Osteocyte (in vitro differentiated cells): Measurements from ENCODE around the gene KLF2. TPM values are rescaled to one million over a fixed set of nuclear protein-coding genes. Genes with fewer than 3 reads are reported as not detected.
A peak's percentile ranks its signal among the peaks of the same experiment; 100 is the strongest.

ENCODE experiments used
- DNase-seq: peaks from one replicate; pipeline ENCODE4 v3.0.0; 2021; ENCODE audit warnings: mixed read lengths; ENCODE audit not compliant: unreplicated experiment; ENCODE audit errors: extremely low spot score
- H3K27ac Mint-ChIP-seq: one replicate; pipeline ENCODE4 v1.8.0; 2021; ENCODE audit warnings: mild to moderate bottlenecking, mixed read lengths; ENCODE audit not compliant: unreplicated experiment
- H3K27me3 Mint-ChIP-seq: one replicate; pipeline ENCODE4 v1.8.0; 2021; ENCODE audit warnings: mixed read lengths; ENCODE audit not compliant: unreplicated experiment
- H3K36me3 Mint-ChIP-seq: one replicate; pipeline ENCODE4 v1.8.0; 2021; ENCODE audit warnings: mixed read lengths; ENCODE audit not compliant: unreplicated experiment
- H3K4me1 Mint-ChIP-seq: one replicate; pipeline ENCODE4 v1.8.0; 2021; ENCODE audit warnings: mixed read lengths; ENCODE audit not compliant: unreplicated experiment
- H3K4me3 Mint-ChIP-seq: one replicate; pipeline ENCODE4 v1.8.0; 2021; ENCODE audit warnings: mild to moderate bottlenecking, moderate library complexity, mixed read lengths; ENCODE audit not compliant: unreplicated experiment
- H3K9me3 Mint-ChIP-seq: one replicate; pipeline ENCODE4 v1.8.0; 2021; ENCODE audit warnings: mixed read lengths; ENCODE audit not compliant: unreplicated experiment
- total RNA-seq: library from RNA; stranded (reverse); gene quantifications from 2 replicates; pipeline ENCODE4 v1.2.1, GENCODE V29; 2021
- TF ChIP-seq, protein P1 (sequence below): fragments of 200-600 bp; sonication (generic); IDR thresholded peaks from 2 replicates; pipeline ENCODE4 v1.5.0; 2021; ENCODE audit warnings: antibody characterized with exemption, mild to moderate bottlenecking, moderate library complexity

KLF2 gene
- total RNA-seq, 1 donor from 2014 or later, result 55.5 TPM

GRCh38 chr19:16374436-16374835 is 49.8 kb downstream of the KLF2 start:
- no peaks in the 10 kb centered on the region for H3K27me3 Mint-ChIP-seq
- no peaks in the 10 kb centered on the region for H3K9me3 Mint-ChIP-seq
- no peak for DNase-seq
- peaks cover 17% of the 10 kb centered on the region for H3K4me1 Mint-ChIP-seq
- TF ChIP-seq, protein P1, sequence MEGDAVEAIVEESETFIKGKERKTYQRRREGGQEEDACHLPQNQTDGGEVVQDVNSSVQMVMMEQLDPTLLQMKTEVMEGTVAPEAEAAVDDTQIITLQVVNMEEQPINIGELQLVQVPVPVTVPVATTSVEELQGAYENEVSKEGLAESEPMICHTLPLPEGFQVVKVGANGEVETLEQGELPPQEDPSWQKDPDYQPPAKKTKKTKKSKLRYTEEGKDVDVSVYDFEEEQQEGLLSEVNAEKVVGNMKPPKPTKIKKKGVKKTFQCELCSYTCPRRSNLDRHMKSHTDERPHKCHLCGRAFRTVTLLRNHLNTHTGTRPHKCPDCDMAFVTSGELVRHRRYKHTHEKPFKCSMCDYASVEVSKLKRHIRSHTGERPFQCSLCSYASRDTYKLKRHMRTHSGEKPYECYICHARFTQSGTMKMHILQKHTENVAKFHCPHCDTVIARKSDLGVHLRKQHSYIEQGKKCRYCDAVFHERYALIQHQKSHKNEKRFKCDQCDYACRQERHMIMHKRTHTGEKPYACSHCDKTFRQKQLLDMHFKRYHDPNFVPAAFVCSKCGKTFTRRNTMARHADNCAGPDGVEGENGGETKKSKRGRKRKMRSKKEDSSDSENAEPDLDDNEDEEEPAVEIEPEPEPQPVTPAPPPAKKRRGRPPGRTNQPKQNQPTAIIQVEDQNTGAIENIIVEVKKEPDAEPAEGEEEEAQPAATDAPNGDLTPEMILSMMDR, result no peak
- no peak overlapping the region for H3K27ac Mint-ChIP-seq
- peaks cover 30% of the 10 kb centered on the region for H3K36me3 Mint-ChIP-seq
- no peak overlapping the region for H3K4me3 Mint-ChIP-seq

GRCh38 chr19:16375157-16375935 is 50.7 kb downstream of the KLF2 start:
- TF ChIP-seq, protein P1, result no peak
- DNase-seq, result no peak
- Mint-ChIP-seq H3K4me1 (peaks cover 17% of the 10 kb centered on the region), H3K4me3 (no peak overlapping the region), H3K9me3 (no peaks in the 10 kb centered on the region), H3K27ac (no peak overlapping the region), H3K36me3 (peaks cover 30% of the 10 kb centered on the region), H3K27me3 (no peaks in the 10 kb centered on the region)

DNA sequence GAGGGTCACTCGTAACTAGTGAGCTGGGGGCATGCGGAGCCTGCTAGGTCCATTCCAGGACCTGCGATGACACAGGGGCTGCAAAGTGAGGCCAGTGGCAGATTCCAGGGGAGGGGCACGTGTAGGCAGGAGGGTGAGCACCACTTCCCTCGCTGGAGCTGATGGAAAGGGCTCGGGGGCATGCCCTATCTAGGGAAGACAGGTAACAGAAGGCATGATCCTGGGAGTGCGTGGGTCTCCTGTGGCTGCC is 51.2 kb downstream of the KLF2 start:
- no peak overlapping the region for H3K4me3 Mint-ChIP-seq
- TF ChIP-seq, protein P1, result no peak
- H3K36me3 Mint-ChIP-seq, result peaks cover 29% of the 10 kb centered on the region
- H3K27me3 Mint-ChIP-seq, result no peaks in the 10 kb centered on the region
- DNase-seq, result no peak
- H3K4me1 Mint-ChIP-seq, result peaks cover 17% of the 10 kb centered on the region
- H3K9me3 Mint-ChIP-seq, result no peaks in the 10 kb centered on the region
- H3K27ac Mint-ChIP-seq, result no peak overlapping the region

DNA sequence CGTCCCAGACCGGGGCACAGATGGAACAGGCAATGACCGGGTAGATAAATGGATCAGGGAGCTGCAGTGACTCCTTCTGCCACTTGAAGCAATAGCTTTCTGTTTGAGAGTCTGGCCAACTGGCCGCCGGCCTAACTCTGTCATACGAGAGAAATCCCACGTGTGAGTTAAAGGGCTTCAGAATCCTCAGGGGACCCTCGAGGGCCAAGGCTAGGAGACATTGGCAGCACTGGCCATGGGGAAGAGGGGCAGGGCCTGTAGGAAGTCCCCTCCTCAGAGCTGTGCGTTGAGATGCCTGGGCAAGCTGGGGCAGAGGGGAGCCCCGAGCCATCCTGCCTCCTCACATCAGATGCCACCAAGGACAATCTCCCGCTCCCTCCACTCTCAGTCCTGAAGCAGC is 51.6 kb downstream of the KLF2 start:
- H3K36me3 Mint-ChIP-seq, result peaks cover 25% of the 10 kb centered on the region
- H3K4me3 Mint-ChIP-seq, result no peak overlapping the region
- H3K4me1 Mint-ChIP-seq, result peaks cover 17% of the 10 kb centered on the region
- H3K27me3 Mint-ChIP-seq, result no peaks in the 10 kb centered on the region
- no peak for DNase-seq
- no peaks in the 10 kb centered on the region for H3K9me3 Mint-ChIP-seq
- no peak overlapping the region for H3K27ac Mint-ChIP-seq
- TF ChIP-seq, protein P1, result no peak

DNA sequence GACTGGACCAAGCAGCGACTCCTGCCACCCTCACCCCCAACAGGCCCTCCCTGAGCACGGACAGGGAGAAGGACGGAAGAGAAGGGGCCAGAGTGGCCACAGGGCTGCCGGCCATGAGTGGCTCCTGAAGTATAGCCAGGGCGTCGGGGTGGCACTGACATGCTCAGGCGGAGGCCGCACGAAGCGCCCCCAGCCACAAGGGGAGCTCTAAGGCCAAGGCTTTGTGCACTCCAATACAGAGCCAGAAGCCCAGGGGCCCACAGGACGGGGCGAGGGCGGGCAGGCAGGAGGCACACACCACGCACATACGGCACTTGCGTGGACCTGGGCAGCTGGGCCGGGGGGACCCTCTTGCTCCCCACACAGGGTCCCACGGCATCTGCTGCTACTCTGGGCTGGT is 52.0 kb downstream of the KLF2 start:
- no peak for DNase-seq
- TF ChIP-seq, protein P1, result peak; percentile 49
- H3K36me3 Mint-ChIP-seq, result peaks cover 23% of the 10 kb centered on the region
- H3K4me1 Mint-ChIP-seq, result peaks cover 17% of the 10 kb centered on the region
- no peaks in the 10 kb centered on the region for H3K27me3 Mint-ChIP-seq
- no peak overlapping the region for H3K4me3 Mint-ChIP-seq
- H3K27ac Mint-ChIP-seq, result no peak overlapping the region
- H3K9me3 Mint-ChIP-seq, result no peaks in the 10 kb centered on the region
